H9 (cell line): ENCODE measurements around the gene HLA-E. TPM values are rescaled to one million over a fixed set of nuclear protein-coding genes. Genes with fewer than 3 reads are reported as not detected.

Experiments
- DNase-seq: peaks from one replicate; pipeline ENCODE4 v3.0.0-alpha.2; 2017
- H2AFZ ChIP-seq: one replicate; pipeline ENCODE4 v1.6.1; 2013; ENCODE audit warnings: mild to moderate bottlenecking, low read length, control low read depth, moderate library complexity
- H2AK5ac ChIP-seq: 2 replicates; pipeline ENCODE4 v1.6.1; 2013; ENCODE audit warnings: low read length, control low read depth, mixed read lengths; ENCODE audit not compliant: insufficient read length
- H2BK120ac ChIP-seq: one replicate; pipeline ENCODE4 v1.6.1; 2013; ENCODE audit warnings: low read depth, mild to moderate bottlenecking, low read length, control low read depth, inconsistent platforms; ENCODE audit not compliant: poor library complexity, severe bottlenecking
- H2BK12ac ChIP-seq: 2 replicates; pipeline ENCODE4 v1.6.1; 2013; ENCODE audit warnings: low read length, control low read depth, mixed read lengths, low read depth; ENCODE audit not compliant: insufficient read length
- H2BK15ac ChIP-seq: 2 replicates; pipeline ENCODE4 v1.6.1; 2013; ENCODE audit warnings: low read depth, low read length, control low read depth
- H2BK20ac ChIP-seq: one replicate; pipeline ENCODE4 v1.6.1; 2013; ENCODE audit warnings: low read depth, mild to moderate bottlenecking, low read length, control low read depth, inconsistent platforms; ENCODE audit not compliant: poor library complexity, severe bottlenecking
- H2BK5ac ChIP-seq: 2 replicates; pipeline ENCODE4 v1.6.1; 2013; ENCODE audit warnings: low read length, control low read depth, mixed read lengths; ENCODE audit not compliant: insufficient read length
- H3K14ac ChIP-seq: 2 replicates; pipeline ENCODE4 v1.6.1; 2013; ENCODE audit warnings: low read length, control low read depth; ENCODE audit not compliant: insufficient read depth
- H3K18ac ChIP-seq: 2 replicates; pipeline ENCODE4 v1.6.1; 2013; ENCODE audit warnings: low read depth, mild to moderate bottlenecking, mixed read lengths, low read length, control low read depth; ENCODE audit not compliant: insufficient read length
- H3K23ac ChIP-seq: 2 replicates; pipeline ENCODE4 v1.6.1; 2013; ENCODE audit warnings: low read length, control low read depth, mixed read lengths, low read depth; ENCODE audit not compliant: insufficient read length
- H3K23me2 ChIP-seq: 2 replicates; pipeline ENCODE4 v1.6.1; 2013; ENCODE audit warnings: low read depth, mild to moderate bottlenecking, mixed read lengths, low read length, control low read depth; ENCODE audit not compliant: insufficient read length, poor library complexity, severe bottlenecking
- H3K27ac ChIP-seq: 2 replicates; pipeline ENCODE4 v1.5.1; 2013; ENCODE audit warnings: low read length, control low read depth, mixed read lengths, low read depth; ENCODE audit not compliant: insufficient read length
- H3K27me3 ChIP-seq: 2 replicates; pipeline ENCODE4 v1.6.1; 2013; ENCODE audit warnings: low read length, control low read depth, inconsistent platforms; ENCODE audit not compliant: insufficient read depth
- H3K4ac ChIP-seq: 2 replicates; pipeline ENCODE4 v1.6.1; 2013; ENCODE audit warnings: low read depth, mild to moderate bottlenecking, control low read depth, inconsistent platforms, low read length, moderate library complexity
- H3K4me1 ChIP-seq: 2 replicates; pipeline ENCODE4 v1.6.1; 2013; ENCODE audit warnings: low read length, control low read depth, inconsistent platforms; ENCODE audit not compliant: insufficient read depth
- H3K4me2 ChIP-seq: 2 replicates; pipeline ENCODE4 v1.6.1; 2013; ENCODE audit warnings: low read length, control low read depth, mixed read lengths; ENCODE audit not compliant: insufficient read length, insufficient read depth
- H3K56ac ChIP-seq: 2 replicates; pipeline ENCODE4 v1.6.1; 2013; ENCODE audit warnings: low read depth, mild to moderate bottlenecking, mixed read lengths, low read length, control low read depth; ENCODE audit not compliant: insufficient read length
- H3K79me1 ChIP-seq: 2 replicates; pipeline ENCODE4 v1.6.1; 2013; ENCODE audit warnings: low read depth, mild to moderate bottlenecking, moderate library complexity, low read length, control low read depth, inconsistent platforms; ENCODE audit not compliant: insufficient read depth, poor library complexity, severe bottlenecking
- H3K79me2 ChIP-seq: 2 replicates; pipeline ENCODE4 v1.6.1; 2013; ENCODE audit warnings: low read length, control low read depth, inconsistent platforms; ENCODE audit not compliant: insufficient read depth
- H3K9ac ChIP-seq: 2 replicates; pipeline ENCODE4 v1.6.1; 2013; ENCODE audit warnings: low read length, control low read depth, mixed read lengths; ENCODE audit not compliant: insufficient read length; ENCODE audit errors: extremely low read depth
- H3K9me3 ChIP-seq: one replicate; pipeline ENCODE4 v1.6.1; 2013; ENCODE audit warnings: low read depth, low read length, inconsistent platforms; ENCODE audit not compliant: control insufficient read depth
- H3T11ph ChIP-seq: one replicate; pipeline ENCODE4 v1.6.1; 2013; ENCODE audit warnings: mild to moderate bottlenecking, low read length, control low read depth, inconsistent platforms
- H4K20me1 ChIP-seq: one replicate; pipeline ENCODE4 v1.6.1; 2013; ENCODE audit not compliant: control insufficient read depth, insufficient read length, insufficient read depth
- H4K5ac ChIP-seq: 2 replicates; pipeline ENCODE4 v1.6.1; 2013; ENCODE audit warnings: low read depth, mild to moderate bottlenecking, mixed read lengths, low read length, control low read depth; ENCODE audit not compliant: insufficient read length
- H4K8ac ChIP-seq: replicated peaks from 2 replicates; pipeline ENCODE4 v1.6.1; 2013; ENCODE audit warnings: low read length, control low read depth, mixed read lengths, low read depth; ENCODE audit not compliant: insufficient read length
- H4K91ac ChIP-seq: 2 replicates; pipeline ENCODE4 v1.6.1; 2013; ENCODE audit warnings: low read depth, mild to moderate bottlenecking, moderate library complexity, mixed read lengths, low read length, control low read depth; ENCODE audit not compliant: insufficient read length
- H3K27ac Mint-ChIP-seq, 3 experiments: 2 replicates in 2 of 3; 3 replicates in 1 of 3; pipeline ENCODE4 v1.8.0; 2020 to 2021; ENCODE audit warnings: mixed read lengths in 3 of 3, mild to moderate bottlenecking in 1 of 3, moderate library complexity in 1 of 3
- H3K27me3 Mint-ChIP-seq: 2 replicates; pipeline ENCODE4 v1.8.0; 2021; ENCODE audit warnings: low read depth, mild to moderate bottlenecking, moderate library complexity, mixed read lengths
- H3K36me3 Mint-ChIP-seq, 3 experiments: 2 replicates in 2 of 3; 3 replicates in 1 of 3; pipeline ENCODE4 v1.8.0; 2020 to 2021; ENCODE audit warnings: low read depth in 3 of 3, mixed read lengths in 3 of 3; ENCODE audit not compliant: insufficient read depth in 1 of 3
- H3K4me1 Mint-ChIP-seq, 2 experiments: 2 replicates each; pipeline ENCODE4 v1.8.0; 2020; ENCODE audit warnings: mixed read lengths in 2 of 2
- H3K4me3 Mint-ChIP-seq, 2 experiments: 2 replicates in 1 of 2; 3 replicates in 1 of 2; pipeline ENCODE4 v1.8.0; 2020 to 2021; ENCODE audit warnings: mild to moderate bottlenecking in 2 of 2, mixed read lengths in 2 of 2, moderate library complexity in 1 of 2
- H3K9me3 Mint-ChIP-seq, 2 experiments: 2 replicates in 1 of 2; 3 replicates in 1 of 2; pipeline ENCODE4 v1.8.0; 2020; ENCODE audit warnings: mild to moderate bottlenecking in 2 of 2, mixed read lengths in 2 of 2, moderate library complexity in 1 of 2
- CTCF ChIP-seq: fragments of 200-600 bp; sonication (generic); conservative IDR thresholded peaks from 3 replicates; pipeline ENCODE4 v1.8.0; 2021; ENCODE audit warnings: antibody characterized with exemption, mild to moderate bottlenecking
- WGBS: extraction: QIAGEN DNeasy Blood & Tissue Kit; methylation state at CpG from one replicate; pipeline ENCODE4 v1.1.7; 2013; ENCODE audit warnings: missing lambda C conversion rate, low lambda C conversion rate, mixed read lengths; ENCODE audit not compliant: insufficient read length; ENCODE audit errors: extremely low coverage; 5-methylcytosine and 5-hydroxymethylcytosine counted together
- total RNA-seq: library from RNA; stranded (reverse); gene quantifications from 2 replicates; pipeline ENCODE4 v1.2.1, GENCODE V29; 2021

HLA-E gene
- total RNA-seq, 1 experiment from 2014 or later: 28.1 TPM

- Histone ChIP-seq H2AK5ac (no peak overlapping the region), H4K20me1 (no peaks in the 10 kb centered on the region), H2BK120ac (no peak overlapping the region), H3K23ac (no peak overlapping the region), H3K18ac (no peak overlapping the region), H3K14ac (no peak overlapping the region), H2AFZ (no peak overlapping the region), H3K27me3 (no peaks in the 10 kb centered on the region), H3K23me2 (no peaks in the 10 kb centered on the region), H3K56ac (no peak overlapping the region), H2BK15ac (no peak overlapping the region), H3T11ph (no peak overlapping the region), H3K9me3 (no peaks in the 10 kb centered on the region), H4K91ac (no peak overlapping the region), H3K4ac (no peak overlapping the region), H3K9ac (no peak overlapping the region), H3K79me1 (no peaks in the 10 kb centered on the region), H4K5ac (no peak overlapping the region), H2BK12ac (no peak overlapping the region), H2BK20ac (no peak overlapping the region), H3K27ac (no peak overlapping the region), H2BK5ac (no peak overlapping the region), H3K79me2 (no peaks in the 10 kb centered on the region), H3K4me1 (0 out of 2 replicates have a peak, but pooled peaks cover 3% of the 10 kb centered on the region), H4K8ac (no peak overlapping the region), H3K4me2 (no peak overlapping the region)
- TF ChIP-seq CTCF: no peak
- no CpG with 5 or more reads among the region's 4 CpGs for WGBS
- H3K27me3 Mint-ChIP-seq: no peaks in the 10 kb centered on the region; the same call in 1 of the 2 replicates
- peaks cover 1 to 20% (median 10%) of the 10 kb centered on the region in 3 experiments; a peak in 5 of 7 replicates for H3K36me3 Mint-ChIP-seq
- no peak for DNase-seq
- H3K9me3 Mint-ChIP-seq: no peaks in the 10 kb centered on the region; a peak in 1 of 5 replicates
- H3K4me3 Mint-ChIP-seq: peak overlapping the region; percentile 6 to 61; a peak in 2 of 5 replicates
- peaks cover 10% of the 10 kb centered on the region in 2 experiments for H3K4me1 Mint-ChIP-seq
- H3K27ac Mint-ChIP-seq: no peak overlapping the region
Observed at GRCh38 chr6:30542404-30542725, 53.1 kb downstream of the HLA-E start.
